GM19455 (cell line): ENCODE measurements around the gene CPNE4.
"Not testable (repeated sequence)": the region's sequence is repeated elsewhere in the genome, so short reads cannot be mapped to it uniquely, and the experiment has no call there.

Experiments used
- ATAC-seq: cut with Tn5 transposase; IDR thresholded peaks from one replicate; pipeline ENCODE4 v1.9.1; 2021; ENCODE audit not compliant: unreplicated experiment

Gene CPNE4

DNA sequence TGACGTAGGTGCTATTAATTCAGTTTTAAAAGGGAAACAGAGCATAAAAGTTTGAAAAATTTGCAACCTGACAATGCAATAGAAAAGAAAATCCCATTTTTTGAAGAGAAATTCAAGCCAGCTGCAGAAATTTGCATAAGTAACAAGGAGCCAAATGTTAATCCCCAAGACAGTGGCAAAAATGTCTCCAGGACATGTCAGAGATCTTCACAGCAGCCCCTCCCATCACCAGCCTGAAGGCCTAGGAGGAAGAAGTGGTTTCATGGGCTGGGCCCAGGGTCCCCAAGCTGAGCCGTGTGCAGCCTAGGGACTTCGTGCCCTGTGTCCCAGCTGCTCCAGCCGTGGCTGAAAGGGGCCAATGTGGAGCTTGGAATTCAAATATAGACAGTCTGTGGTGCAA lies 148.9 kb downstream of the CPNE4 start:
- ATAC-seq = not testable (repeated sequence)

DNA sequence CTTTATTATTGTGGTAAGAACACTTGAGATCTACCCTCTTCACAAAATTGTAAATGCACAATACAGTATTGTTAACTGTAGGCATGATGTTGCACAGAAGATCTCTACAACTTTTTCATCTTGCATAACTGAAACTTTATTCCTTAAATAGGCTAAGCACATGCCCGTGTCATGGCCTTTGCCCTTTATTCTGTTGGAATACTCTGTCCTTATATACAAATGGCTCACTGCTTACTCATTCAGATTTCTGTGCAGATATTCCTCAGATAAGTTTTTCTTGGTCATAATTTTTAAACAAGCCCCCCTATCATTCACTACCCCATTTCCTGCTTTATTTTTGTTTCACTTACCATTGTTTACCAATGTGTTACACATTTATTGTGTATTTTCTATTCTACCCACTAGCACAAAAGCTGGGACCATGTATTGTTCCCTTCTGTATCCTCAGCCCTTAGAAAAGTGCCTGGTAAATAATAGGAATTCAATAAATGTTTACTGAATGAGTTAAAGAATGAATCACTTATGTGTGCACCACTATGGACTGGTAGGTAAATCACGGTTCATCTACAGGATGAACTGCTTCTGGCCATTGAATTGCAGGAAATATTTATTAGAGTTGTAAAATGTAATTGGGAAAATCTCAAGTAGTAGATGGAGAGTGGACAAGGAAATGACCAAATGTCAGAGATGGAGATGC lies 151.0 kb downstream of the CPNE4 start:
- ATAC-seq = no peak

DNA sequence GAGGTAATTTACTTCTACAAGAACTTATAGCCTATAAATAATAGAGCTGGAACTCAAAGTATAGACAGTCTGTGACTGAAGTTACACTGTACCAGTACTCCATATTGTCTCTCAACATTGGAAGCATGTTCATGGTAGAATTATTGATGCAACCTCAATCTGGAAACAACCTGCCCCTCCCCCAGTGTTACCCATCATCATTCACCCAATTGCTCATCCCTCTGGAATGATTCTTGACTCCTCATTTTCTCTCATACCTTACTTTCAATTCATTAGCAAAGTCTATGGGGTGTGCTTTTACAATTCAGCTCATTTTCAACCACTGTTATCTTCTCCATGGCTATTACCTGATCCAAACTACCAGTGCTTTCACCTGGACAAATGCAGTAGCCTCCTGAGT lies 151.7 kb downstream of the CPNE4 start:
- no peak for ATAC-seq

DNA sequence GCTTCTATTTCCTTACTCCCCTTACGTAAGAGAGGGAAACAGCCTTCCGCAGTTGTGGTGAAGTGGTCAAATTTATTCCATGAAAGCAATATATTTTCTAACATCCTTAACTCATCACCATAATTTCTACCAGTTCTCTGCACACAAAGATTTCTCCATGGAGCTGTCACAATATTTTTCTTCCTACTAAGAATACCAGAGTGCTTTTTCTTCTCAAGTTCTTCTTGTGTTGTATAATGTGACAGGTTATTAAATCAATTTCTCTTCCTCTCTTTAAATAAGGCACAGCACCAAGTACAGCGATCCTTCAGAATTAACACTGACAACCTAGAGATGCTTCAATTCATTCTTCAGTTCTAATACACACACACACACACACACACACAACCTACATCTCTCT lies 153.0 kb downstream of the CPNE4 start:
- ATAC-seq = no peak

DNA sequence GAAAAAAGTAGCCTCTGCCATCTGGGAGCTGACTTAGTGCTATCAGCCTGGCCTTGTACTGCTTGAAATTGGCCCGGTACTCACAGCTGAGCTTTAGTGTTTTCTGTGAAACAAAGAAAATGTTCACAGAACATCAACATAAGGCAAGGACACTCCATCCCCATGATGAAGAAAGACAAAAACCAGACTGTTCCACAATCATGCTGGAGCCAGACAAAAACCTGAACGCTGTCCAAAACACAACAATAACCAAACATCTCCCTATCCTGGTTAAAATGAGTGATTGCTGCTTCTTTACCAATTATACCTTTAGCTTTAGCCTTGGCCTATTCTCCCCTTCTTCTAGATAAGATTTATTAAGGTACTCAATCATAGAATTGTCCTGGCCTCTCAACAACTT lies 153.9 kb downstream of the CPNE4 start:
- ATAC-seq = no peak

DNA sequence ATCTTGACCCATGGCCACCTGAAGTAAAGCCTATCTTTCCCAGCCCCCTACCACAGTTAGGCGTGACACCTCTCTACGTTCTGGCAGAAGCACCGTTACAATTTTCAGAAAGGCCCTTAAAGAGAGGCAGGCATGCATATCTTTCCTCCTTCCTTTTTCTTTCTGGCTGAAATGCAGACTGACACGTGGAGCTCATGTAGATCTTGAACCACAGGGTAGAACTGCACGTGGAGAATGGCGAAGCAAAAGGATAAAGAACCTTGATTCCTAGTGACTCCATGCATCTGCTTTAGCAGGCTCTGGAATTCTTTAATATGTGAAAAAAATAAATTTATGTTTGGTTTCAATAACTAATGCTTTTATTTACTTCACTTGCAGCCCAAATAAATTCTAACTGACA lies 166.6 kb downstream of the CPNE4 start:
- ATAC-seq = no peak

DNA sequence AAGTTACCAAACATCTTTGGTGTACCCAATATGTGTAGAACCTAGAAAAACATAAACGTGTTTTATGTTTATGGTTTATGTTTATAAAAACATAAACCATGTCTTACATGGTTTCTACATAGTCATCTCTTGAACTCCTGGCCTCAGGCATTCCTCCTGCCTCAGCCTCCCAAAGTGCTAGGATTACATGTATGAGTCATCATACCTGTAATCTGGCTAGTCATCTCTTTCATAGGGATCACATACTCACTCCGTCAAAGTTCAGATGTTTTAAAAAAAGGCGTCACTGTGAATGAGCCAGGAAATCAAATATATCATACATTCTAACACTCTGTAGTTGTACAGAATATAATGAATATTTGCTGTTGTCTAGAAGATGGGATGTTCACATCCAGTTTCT lies 178.6 kb downstream of the CPNE4 start:
- ATAC-seq = no peak

DNA sequence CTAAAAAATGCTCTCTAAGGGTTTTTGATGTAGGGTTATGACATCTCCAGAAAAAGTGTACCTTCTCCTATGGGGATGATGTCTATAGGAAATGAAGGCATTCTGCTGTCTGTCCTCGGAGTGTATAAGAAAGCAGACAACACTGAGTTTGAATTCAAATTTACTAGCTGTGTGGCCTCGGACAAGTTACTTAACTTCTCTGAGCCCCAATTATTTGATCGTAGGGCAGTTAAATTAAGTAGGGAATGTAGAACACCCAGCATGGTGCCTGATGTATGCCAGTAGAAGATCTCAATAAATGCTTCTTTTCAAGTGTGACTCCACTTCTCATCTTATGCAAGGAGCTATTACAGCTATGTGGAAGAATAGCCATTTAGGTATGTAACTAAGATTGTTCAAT lies 184.6 kb downstream of the CPNE4 start:
- no peak for ATAC-seq

DNA sequence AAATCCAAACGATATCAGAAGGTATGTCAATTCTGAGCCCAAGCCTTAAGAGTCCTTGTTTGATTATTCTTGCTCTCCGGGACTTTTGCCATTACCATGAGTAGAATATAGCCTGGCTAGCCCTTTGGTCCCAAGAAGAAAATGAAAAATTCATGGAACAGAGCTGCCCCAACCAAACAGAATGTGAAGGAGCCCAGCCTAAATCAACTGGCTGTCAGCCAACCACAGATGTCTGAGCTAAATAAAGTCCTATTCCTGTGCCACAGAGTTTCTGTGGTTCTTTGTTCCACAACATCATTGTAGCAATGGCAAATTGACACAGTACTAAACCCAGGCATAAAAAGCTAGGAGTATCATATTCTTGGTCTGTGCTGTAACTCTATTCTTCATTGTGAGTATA lies 185.2 kb downstream of the CPNE4 start:
- no peak for ATAC-seq

DNA sequence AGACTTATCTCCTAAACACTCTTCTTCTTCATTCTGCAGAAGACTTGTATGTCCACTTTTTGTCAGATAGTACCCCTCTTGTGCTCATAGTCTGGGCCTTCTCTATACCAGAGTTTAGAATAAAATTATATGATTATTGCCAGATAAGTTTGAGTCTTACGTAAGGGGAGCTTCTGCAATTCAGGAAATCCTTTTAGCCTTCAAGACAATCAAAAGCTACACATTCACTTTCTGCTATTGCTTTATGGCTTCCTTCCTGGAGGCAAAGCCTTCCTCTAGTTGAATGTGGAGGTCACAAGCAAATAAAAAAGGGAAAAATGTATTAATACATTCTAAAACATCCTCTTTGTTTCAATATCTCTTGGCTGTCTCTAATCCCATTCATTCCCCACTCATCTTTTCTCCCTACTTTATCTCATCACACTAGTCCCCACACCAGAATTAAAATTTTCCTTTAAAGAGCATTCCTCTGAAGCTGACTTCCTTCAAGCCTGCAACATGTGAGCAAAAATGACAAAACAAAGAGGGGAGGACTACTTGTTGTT lies 186.8 kb downstream of the CPNE4 start:
- ATAC-seq = no peak

DNA sequence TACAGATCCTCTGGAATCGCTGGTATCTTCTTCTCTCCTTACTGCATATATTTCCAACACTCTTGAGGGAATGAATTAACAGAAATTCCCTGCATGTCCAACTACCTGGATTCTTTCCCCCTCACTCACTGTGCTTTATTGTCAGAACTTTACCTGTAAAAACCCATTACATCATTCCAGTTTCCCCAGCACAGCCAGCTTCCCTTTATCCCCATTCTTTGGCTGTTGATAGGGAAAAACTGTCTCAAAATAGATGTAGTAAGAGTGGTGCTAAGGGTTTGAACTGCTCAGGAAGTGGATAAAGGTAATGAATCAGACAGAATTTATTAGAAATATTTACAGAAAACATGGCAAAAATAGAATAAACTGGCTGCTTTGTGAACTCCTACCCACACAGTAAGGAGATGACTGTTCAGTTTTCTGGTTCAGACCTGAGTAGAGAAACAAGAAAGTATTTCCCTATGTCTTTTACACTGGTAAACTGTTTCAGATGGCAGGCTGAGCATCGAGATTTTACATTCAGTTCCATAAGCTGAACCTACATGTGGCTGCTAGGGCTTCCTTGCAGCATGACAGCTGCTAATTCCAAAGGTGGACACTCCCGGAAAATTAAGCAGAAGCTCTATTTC lies 188.4 kb downstream of the CPNE4 start:
- no peak for ATAC-seq

DNA sequence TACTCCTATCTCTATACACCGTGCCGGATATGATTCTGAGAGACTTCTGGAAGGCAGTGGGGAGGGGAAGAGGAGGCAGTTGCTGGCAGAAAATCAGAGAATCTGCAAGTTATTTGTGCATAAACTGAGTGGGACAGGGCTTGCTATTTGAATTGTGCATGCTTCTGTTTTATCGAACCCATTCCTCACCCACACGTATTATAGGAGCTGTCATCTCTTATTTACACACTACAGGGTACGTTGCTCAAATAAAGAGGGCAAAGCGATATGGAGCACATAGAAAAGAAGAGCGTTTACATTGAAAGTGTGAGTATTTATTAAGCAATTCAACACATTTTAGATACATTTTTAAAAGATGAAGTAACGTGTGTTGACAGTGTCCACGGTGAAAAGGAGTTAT lies 191.6 kb downstream of the CPNE4 start:
- no peak for ATAC-seq

DNA sequence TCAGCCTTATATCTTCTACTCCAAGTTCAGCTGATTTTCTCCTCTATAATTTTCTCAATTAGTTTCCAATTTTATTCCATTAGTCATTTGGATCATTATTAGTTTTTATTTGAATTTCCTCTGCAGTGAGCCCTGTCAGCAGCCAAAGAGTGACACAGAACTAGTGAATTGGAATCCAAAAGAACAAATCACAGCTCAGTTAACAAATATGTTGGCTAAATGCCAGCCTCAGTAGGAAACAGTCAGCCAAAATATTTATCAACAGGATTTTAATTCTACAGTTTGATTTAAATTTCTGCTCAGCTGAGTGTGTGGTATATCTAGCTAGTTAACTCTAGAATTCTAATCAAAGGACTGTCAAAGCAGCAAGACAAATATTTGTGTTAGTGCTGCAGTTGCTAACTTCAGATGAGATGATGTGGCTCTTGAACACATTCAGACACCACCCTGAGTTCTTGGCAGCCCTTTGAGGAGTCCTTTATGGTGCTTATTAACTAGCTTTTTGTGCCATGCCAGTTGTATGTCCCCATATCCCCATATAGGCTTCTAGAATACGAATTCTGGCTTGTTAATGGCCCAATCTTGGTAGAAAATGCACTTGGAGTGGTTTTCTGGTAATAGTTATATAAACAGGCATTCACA lies 194.5 kb downstream of the CPNE4 start:
- no peak for ATAC-seq

DNA sequence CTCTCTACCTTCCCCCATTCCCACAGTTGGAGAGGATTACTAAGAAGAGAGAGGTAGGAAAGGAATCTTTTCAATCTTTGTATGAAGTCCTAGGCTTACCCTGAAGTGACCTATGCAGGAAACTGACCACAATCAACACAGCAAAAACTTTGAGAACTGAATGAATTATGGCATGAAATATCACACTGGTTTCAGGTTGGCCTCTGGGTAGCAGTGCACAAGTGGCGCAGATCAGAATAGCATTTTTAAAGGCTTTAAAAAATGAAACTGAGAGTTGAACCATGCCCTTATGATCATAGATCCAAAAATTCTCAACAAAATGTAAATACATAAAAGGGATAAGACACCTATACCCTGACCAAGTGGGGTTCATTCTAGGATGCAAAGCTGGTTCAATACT lies 198.9 kb downstream of the CPNE4 start:
- ATAC-seq = no peak

DNA sequence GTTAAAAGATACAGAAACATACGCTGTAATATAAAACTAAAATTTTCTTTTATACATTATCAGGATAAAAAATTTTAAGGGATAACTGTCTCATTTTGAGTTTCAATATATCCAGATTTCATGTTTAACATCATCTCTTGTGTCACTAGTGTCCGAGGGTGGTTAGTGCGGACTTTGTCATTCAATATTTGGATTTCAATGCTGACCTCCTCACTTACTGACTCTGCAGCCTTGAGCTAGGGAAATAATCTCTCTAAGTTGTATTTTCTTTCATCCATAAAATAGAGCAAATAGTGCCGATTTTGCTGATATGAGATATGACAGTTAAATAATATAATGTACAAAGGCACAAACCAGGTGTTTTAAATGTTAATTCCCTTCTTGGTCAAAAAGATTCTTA lies 203.2 kb downstream of the CPNE4 start:
- ATAC-seq = no peak

DNA sequence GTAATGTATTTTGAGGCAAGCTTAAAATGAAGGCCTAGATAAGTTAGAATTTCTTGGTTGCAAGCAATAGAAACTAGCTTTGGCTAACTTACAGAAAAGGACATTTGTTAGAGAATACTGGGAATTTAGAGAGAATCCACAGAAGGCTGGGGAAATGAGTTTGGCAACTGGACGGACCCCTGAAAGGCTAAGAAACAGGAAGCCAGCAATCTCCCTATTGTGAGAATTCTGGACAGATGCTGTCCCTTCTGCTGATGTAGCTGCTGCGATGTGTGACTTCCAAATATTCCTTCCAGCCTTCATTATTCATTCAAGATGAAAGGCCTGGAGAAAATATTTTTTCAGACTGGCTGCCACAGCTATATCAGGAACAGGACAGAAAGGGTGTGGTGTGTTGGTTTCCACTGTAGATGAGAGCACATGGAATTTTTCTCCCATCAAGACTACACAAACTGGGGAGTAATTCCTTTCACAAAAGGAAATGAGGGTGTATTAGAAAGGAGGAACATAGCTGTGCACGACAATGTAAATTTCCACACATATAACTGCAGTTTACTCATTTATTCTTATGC lies 213.5 kb downstream of the CPNE4 start:
- no peak for ATAC-seq

DNA sequence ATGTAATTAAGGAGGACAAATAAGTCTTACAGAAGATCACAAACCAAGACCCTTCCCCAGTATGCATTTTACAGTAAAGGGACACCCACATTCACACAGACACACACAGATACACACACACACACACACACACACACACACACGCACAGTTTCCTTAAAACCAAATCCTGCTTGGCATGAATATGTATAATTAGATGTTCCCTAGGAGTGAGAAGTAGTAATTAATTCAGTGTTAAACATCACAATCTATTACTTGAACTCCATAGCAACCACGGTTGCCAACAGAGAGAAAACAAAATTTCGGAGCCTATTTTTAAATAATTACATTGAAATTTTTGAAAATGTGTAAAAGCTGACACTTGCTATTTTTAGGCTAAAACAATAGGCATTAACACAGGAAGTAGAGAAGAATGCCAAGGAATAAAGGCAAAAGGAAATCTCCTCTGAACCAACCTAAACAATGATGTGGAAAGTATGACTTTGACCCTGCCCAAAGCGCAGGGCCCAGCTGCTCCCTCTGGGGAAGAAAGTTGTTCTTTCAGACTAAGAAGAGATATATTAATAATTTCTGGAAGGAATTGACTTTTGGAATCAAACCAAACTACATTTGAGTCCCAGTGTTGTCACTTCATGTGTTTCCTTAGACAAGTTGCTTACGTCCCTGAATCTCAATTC lies 215.3 kb downstream of the CPNE4 start:
- ATAC-seq = no peak

DNA sequence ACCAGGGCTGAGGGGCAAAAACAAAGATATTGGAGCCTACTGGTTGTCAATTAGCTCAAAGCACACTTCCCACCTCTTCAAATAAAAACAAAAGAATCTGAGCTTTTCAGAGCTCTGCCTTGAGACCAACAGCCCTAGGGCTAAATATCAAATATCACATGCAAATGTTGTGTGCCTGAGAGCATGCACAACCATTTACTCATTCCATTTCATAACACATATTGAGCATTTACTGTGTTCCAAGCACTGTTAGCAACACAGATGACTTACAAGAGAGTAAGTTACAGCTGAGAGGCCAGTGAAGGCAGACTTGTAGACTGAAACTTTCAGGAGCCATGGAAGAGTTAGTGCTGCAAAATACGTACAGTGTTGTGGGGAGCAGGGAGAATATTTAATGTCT lies 222.4 kb downstream of the CPNE4 start:
- ATAC-seq = no peak

DNA sequence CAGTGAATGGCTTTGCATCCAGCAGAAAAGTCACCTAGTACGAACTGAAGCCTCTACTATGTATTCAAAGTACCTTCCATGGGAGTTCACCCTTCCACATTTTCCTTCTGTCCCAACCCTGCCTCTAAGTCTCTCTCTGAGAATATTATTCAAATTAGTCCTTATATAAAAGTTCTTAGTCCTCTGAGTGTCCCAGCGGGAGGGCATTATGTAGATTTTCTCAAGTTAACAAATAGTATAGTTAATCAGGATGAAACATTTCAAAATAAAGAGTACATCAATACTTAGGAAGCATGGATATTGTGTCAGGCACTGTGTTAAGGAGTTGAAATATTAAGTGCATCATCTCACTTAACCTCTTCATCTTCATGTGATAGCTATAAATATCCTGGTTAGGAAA lies 223.3 kb downstream of the CPNE4 start:
- no peak for ATAC-seq

DNA sequence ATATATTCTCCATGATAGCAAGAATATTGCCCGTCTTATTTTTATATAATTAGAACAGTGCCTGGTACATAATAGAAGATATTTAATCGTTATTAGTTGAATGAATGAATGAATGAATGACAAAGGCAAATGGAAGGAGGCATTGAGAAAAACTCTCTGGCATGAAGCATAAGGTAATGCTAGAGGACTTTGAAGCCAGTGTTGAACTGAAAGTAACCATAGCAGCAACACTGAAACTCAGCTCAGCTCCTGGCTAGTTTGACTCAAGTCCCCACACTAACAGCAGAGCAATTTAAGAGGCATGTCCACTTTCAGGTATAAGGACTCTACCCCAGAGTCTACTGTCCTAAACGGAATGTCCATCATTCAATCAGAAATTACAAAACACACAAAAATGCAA lies 227.0 kb downstream of the CPNE4 start:
- no peak for ATAC-seq

DNA sequence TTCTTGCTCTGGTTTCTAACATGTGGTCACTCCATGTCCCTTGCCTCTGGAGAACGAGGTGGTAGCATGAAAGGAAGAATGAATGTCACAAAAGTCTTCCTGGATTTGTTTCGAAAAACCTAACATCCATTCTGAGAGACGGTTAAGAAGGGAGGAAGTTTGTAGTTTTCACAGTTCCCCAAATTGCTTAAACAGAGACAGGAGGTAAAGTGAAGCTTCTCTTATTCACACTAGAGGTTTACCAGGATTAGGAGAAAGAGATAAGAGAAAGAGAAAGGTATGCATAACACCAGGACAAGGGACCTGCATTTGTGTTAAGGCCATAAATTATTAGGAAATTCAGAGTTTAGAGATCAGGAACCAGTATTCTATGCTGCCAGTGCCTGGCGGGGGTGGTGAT lies 228.1 kb downstream of the CPNE4 start:
- no peak for ATAC-seq
